ENCODE data around the gene EMID1.

EMID1 gene

GRCh38 chr22:29307596-29308147 lies 102.0 kb downstream of the EMID1 start:
- no peaks in the 10 kb centered on the region for H3K4me1 ChIP-seq (ENCODE audit: low read depth, poor library complexity, severe bottlenecking)
- H3K27me3 ChIP-seq (ENCODE audit: insufficient read depth, low read depth): peaks cover 11% of the 10 kb centered on the region; the same call in 1 of the 2 replicates
- H3K4me3 ChIP-seq (IDR thresholded peaks at IDR 0.05; ENCODE audit: insufficient read depth, low read depth, low read length): no peak overlapping the region
- no peak overlapping the region for H2AFZ ChIP-seq (ENCODE audit: low read depth)
- H3K4me2 ChIP-seq: peak overlapping the region; percentile 51; the same call in 1 of the 2 replicates
- no peaks in the 10 kb centered on the region for H3K79me2 ChIP-seq (ENCODE audit: insufficient read depth, low read depth)
- no peak overlapping the region for H3K27ac ChIP-seq
- no peak overlapping the region for H3K9ac ChIP-seq
- TF ChIP-seq CTCF (conservative IDR thresholded peaks at IDR 0.05; ENCODE audit: low read depth, low read length): no peak
- no peaks in the 10 kb centered on the region for H4K20me1 ChIP-seq (ENCODE audit: insufficient read depth)
- no peaks in the 10 kb centered on the region for H3K36me3 ChIP-seq (ENCODE audit: insufficient read depth)

- Histone ChIP-seq H3K79me2 (ENCODE audit: insufficient read depth, low read depth) (no peaks in the 10 kb centered on the region), H3K4me2 (no peak overlapping the region), H2AFZ (ENCODE audit: low read depth) (no peak overlapping the region), H3K27me3 (ENCODE audit: insufficient read depth, low read depth) (peaks cover 11% of the 10 kb centered on the region; the same call in 1 of the 2 replicates), H4K20me1 (ENCODE audit: insufficient read depth) (no peaks in the 10 kb centered on the region), H3K4me3 (IDR thresholded peaks at IDR 0.05; ENCODE audit: insufficient read depth, low read depth, low read length) (no peak overlapping the region), H3K9ac (no peak overlapping the region), H3K36me3 (ENCODE audit: insufficient read depth) (no peaks in the 10 kb centered on the region), H3K4me1 (ENCODE audit: low read depth, poor library complexity, severe bottlenecking) (no peaks in the 10 kb centered on the region), H3K27ac (no peak overlapping the region)
- TF ChIP-seq CTCF (conservative IDR thresholded peaks at IDR 0.05; ENCODE audit: low read depth, low read length): no peak
Observed at GRCh38 chr22:29308148-29308790, 102.6 kb downstream of the EMID1 start.

GRCh38 chr22:29308791-29309262 lies 103.1 kb downstream of the EMID1 start:
- H3K4me3 ChIP-seq (IDR thresholded peaks at IDR 0.05; ENCODE audit: insufficient read depth, low read depth, low read length): no peak overlapping the region

More at GRCh38 chr22:29308791-29309262, 103.1 kb downstream of the EMID1 start:
- Histone ChIP-seq H2AFZ (ENCODE audit: low read depth) (no peak overlapping the region), H3K27ac (no peak overlapping the region), H3K27me3 (ENCODE audit: insufficient read depth, low read depth) (peaks cover 11% of the 10 kb centered on the region; the same call in 1 of the 2 replicates), H3K9ac (no peak overlapping the region), H4K20me1 (ENCODE audit: insufficient read depth) (no peaks in the 10 kb centered on the region), H3K4me1 (ENCODE audit: low read depth, poor library complexity, severe bottlenecking) (no peaks in the 10 kb centered on the region), H3K36me3 (ENCODE audit: insufficient read depth) (no peaks in the 10 kb centered on the region), H3K4me2 (no peak overlapping the region), H3K79me2 (ENCODE audit: insufficient read depth, low read depth) (no peaks in the 10 kb centered on the region)
- TF ChIP-seq CTCF (conservative IDR thresholded peaks at IDR 0.05; ENCODE audit: low read depth, low read length): no peak
